CD4-positive, alpha-beta T cell treated with Interleukin-6 at 100 ng/mL for 8 hours (primary cell): ENCODE measurements around the gene CDIPT.
"Not testable (repeated sequence)": the region's sequence is repeated elsewhere in the genome, so short reads cannot be mapped to it uniquely, and the experiment has no call there.

Experiments used
- DNase-seq: peaks from one replicate; pipeline ENCODE4 v3.0.0-alpha.2; 2020; ENCODE audit warnings: mixed read lengths, low spot score

The CDIPT gene

GRCh38 chr16:29862884-29863668 is at the start of gene CDIPT:
Gene CDIPT (minus strand): TSS chr16:29863226. CDS start chr16:29862857, 369 bp downstream.
- peak; percentile 95 for DNase-seq

- DNase-seq, result no peak
These were observed 49.1 kb upstream of the CDIPT start for GRCh38 chr16:29912087-29912486.

- no peak for DNase-seq
These were observed 48.6 kb upstream of the CDIPT start for GRCh38 chr16:29911676-29912010.

GRCh38 chr16:29910819-29911675 is 48.0 kb upstream of the CDIPT start:
- no peak for DNase-seq

GRCh38 chr16:29909851-29910250 is 46.8 kb upstream of the CDIPT start:
- DNase-seq, result not testable (repeated sequence)

- no peak for DNase-seq
These were observed 46.4 kb upstream of the CDIPT start for GRCh38 chr16:29909391-29909790.

GRCh38 chr16:29908719-29909220 is 45.7 kb upstream of the CDIPT start:
- no peak for DNase-seq

- DNase-seq, result no peak
These were observed 44.9 kb upstream of the CDIPT start for GRCh38 chr16:29907973-29908372.

GRCh38 chr16:29906520-29907244 is 43.7 kb upstream of the CDIPT start:
- no peak for DNase-seq

- no peak for DNase-seq
These were observed 42.6 kb upstream of the CDIPT start for GRCh38 chr16:29905668-29906067.

- DNase-seq, result no peak
These were observed 41.9 kb upstream of the CDIPT start for GRCh38 chr16:29904947-29905346.

- DNase-seq, result no peak
These were observed 40.6 kb upstream of the CDIPT start for GRCh38 chr16:29903590-29903989.

GRCh38 chr16:29901607-29901945 is 38.5 kb upstream of the CDIPT start:
- DNase-seq, result no peak

GRCh38 chr16:29900888-29901606 is 38.0 kb upstream of the CDIPT start:
- no peak for DNase-seq

GRCh38 chr16:29900102-29900887 is 37.3 kb upstream of the CDIPT start, which contains the start of gene ASPHD1:
Gene ASPHD1 (plus strand): TSS chr16:29900488. CDS start chr16:29900972, 484 bp downstream.
- peak; percentile 51 for DNase-seq

GRCh38 chr16:29899516-29900101 is 36.6 kb upstream of the CDIPT start, which contains the start of gene SEZ6L2:
Gene SEZ6L2 (minus strand): TSS chr16:29899550. CDS start chr16:29899019, 531 bp downstream.
- peak; percentile 53 for DNase-seq

GRCh38 chr16:29898804-29899515 is 35.9 kb upstream of the CDIPT start:
- DNase-seq, result no peak

GRCh38 chr16:29898135-29898803 is 35.2 kb upstream of the CDIPT start:
- no peak for DNase-seq

GRCh38 chr16:29897333-29897732 is 34.3 kb upstream of the CDIPT start:
- no peak for DNase-seq
